CD14-positive monocyte (primary cell): ENCODE measurements around the gene UBAP1L. TPM values are rescaled to one million over a fixed set of nuclear protein-coding genes. Genes with fewer than 3 reads are reported as not detected.
A peak's percentile ranks its signal among the peaks of the same experiment; 100 is the strongest.
"Not testable (repeated sequence)": the region's sequence is repeated elsewhere in the genome, so short reads cannot be mapped to it uniquely, and the experiment has no call there.

Experiments
- DNase-seq, 3 donors: peaks; one replicate each; pipeline ENCODE4 v3.0.0-alpha.2; 2011 to 2022
- H2AFZ ChIP-seq: 2 replicates; pipeline ENCODE4 v1.6.0; 2012; ENCODE audit warnings: mild to moderate bottlenecking, low read depth, low read length, inconsistent platforms; ENCODE audit not compliant: insufficient read depth, poor library complexity, severe bottlenecking
- H3K27ac ChIP-seq, 2 donors: 1 replicate in 1 of 2; 2 replicates in 1 of 2; pipeline ENCODE4 v1.5.1; 2012 to 2013; ENCODE audit warnings: low read length in 2 of 2, control low read depth in 1 of 2, inconsistent platforms in 1 of 2, low read depth in 1 of 2, mild to moderate bottlenecking in 1 of 2
- H3K27me3 ChIP-seq, 2 donors: one replicate each; pipeline versions ENCODE4 v1.6.0 to v1.6.1; 2011 to 2013; ENCODE audit warnings: low read length in 2 of 2; ENCODE audit not compliant: control insufficient read depth in 2 of 2, insufficient read depth in 2 of 2
- H3K36me3 ChIP-seq, 2 donors: replicated peaks in 1 of 2; 1 replicate in 1 of 2; 2 replicates in 1 of 2; pipeline versions ENCODE4 v1.5.1 to v1.6.1; 2012 to 2013; ENCODE audit warnings: low read length in 2 of 2, control low read depth in 1 of 2, inconsistent platforms in 1 of 2, mild to moderate bottlenecking in 1 of 2; ENCODE audit not compliant: insufficient read depth in 2 of 2, control insufficient read depth in 1 of 2
- H3K4me1 ChIP-seq, 2 donors: 1 replicate in 1 of 2; 2 replicates in 1 of 2; pipeline versions ENCODE4 v1.5.1 to v1.6.1; 2012 to 2013; ENCODE audit warnings: low read length in 2 of 2, control low read depth in 1 of 2, inconsistent platforms in 1 of 2, mild to moderate bottlenecking in 1 of 2, moderate library complexity in 1 of 2; ENCODE audit not compliant: insufficient read depth in 2 of 2, control insufficient read depth in 1 of 2
- H3K4me2 ChIP-seq: replicated peaks from 2 replicates; pipeline ENCODE3; 2012; ENCODE audit warnings: low read length, moderate library complexity, mild to moderate bottlenecking; ENCODE audit not compliant: poor library complexity, severe bottlenecking; ENCODE audit errors: extremely low read depth
- H3K4me3 ChIP-seq, 3 experiments: fragments of 200-600 bp in 1 of 3; sonication (generic) in 1 of 3; replicated peaks in 1 of 3; 1 replicate in 2 of 3; 2 replicates in 1 of 3; pipeline ENCODE4 v1.5.1; 2011 to 2013; ENCODE audit warnings: low read length in 3 of 3, mild to moderate bottlenecking in 3 of 3, control low read depth in 2 of 3, low read depth in 2 of 3, inconsistent platforms in 1 of 3, moderate library complexity in 1 of 3
- H3K79me2 ChIP-seq: 2 replicates; pipeline ENCODE4 v1.6.0; 2012; ENCODE audit warnings: mild to moderate bottlenecking, control low read depth, inconsistent platforms, low read length, moderate library complexity; ENCODE audit not compliant: insufficient read depth
- H3K9ac ChIP-seq: 2 replicates; pipeline ENCODE4 v1.6.0; 2017; ENCODE audit warnings: low read length, mild to moderate bottlenecking; ENCODE audit not compliant: insufficient read depth, poor library complexity, severe bottlenecking
- H3K9me3 ChIP-seq, 2 donors: replicated peaks in 1 of 2; 1 replicate in 1 of 2; 2 replicates in 1 of 2; pipeline versions ENCODE4 v1.5.1 to v1.6.1; 2012 to 2013; ENCODE audit warnings: low read length in 2 of 2, control low read depth in 1 of 2; ENCODE audit not compliant: control insufficient read depth in 1 of 2, insufficient read depth in 1 of 2
- H4K20me1 ChIP-seq: 2 replicates; pipeline ENCODE4 v1.6.0; 2012; ENCODE audit warnings: mild to moderate bottlenecking, low read length, control low read depth, moderate library complexity; ENCODE audit not compliant: insufficient read depth
- H3K27ac Mint-ChIP-seq, 7 donors: one replicate each; pipeline ENCODE4 v1.8.0; 2020; ENCODE audit warnings: mild to moderate bottlenecking in 7 of 7, mixed read lengths in 7 of 7, moderate library complexity in 6 of 7, inconsistent platforms in 2 of 7
- H3K27me3 Mint-ChIP-seq, 3 donors: one replicate each; pipeline ENCODE4 v1.8.0; 2021 to 2022; ENCODE audit warnings: low read depth in 3 of 3, mild to moderate bottlenecking in 3 of 3, mixed read lengths in 3 of 3, moderate library complexity in 3 of 3, inconsistent platforms in 1 of 3
- H3K36me3 Mint-ChIP-seq, 2 donors: one replicate each; pipeline ENCODE4 v1.8.0; 2020; ENCODE audit warnings: mixed read lengths in 2 of 2, inconsistent platforms in 1 of 2, mild to moderate bottlenecking in 1 of 2
- H3K4me1 Mint-ChIP-seq: one replicate; pipeline ENCODE4 v1.8.0; 2020; ENCODE audit warnings: mild to moderate bottlenecking, mixed read lengths
- H3K4me3 Mint-ChIP-seq, 2 donors: one replicate each; pipeline ENCODE4 v1.8.0; 2020; ENCODE audit warnings: mild to moderate bottlenecking in 2 of 2, mixed read lengths in 2 of 2, moderate library complexity in 1 of 2
- H3K9me3 Mint-ChIP-seq, 7 donors: one replicate each; pipeline ENCODE4 v1.8.0; 2020 to 2022; ENCODE audit warnings: mixed read lengths in 7 of 7, mild to moderate bottlenecking in 6 of 7, moderate library complexity in 6 of 7, inconsistent platforms in 2 of 7
- WGBS: methylation state at CpG from one replicate; pipeline ENCODE4 v1.1.5; 2013; ENCODE audit warnings: missing lambda C conversion rate; ENCODE audit not compliant: insufficient coverage; 5-methylcytosine and 5-hydroxymethylcytosine counted together
- intact Hi-C, 2 donors: fragments of 100-400 bp; cut with micrococcal nuclease; formaldehyde crosslinking; loops; one replicate each; pipeline versions ENCODE4 v1.15.0 to v1.15.1; 2023
- polyA plus RNA-seq, 3 donors: library from polyadenylated mRNA; depleted of rRNA in 1 of 3; unstranded in 2 of 3; stranded (reverse) in 1 of 3; fragments of 300-500 nt in 2 of 3; fragments of >200 nt in 1 of 3; fragmentation: Illumina TruSeq in 2 of 3; gene quantifications; 1 replicate in 2 of 3; 2 replicates in 1 of 3; pipeline ENCODE4 v1.2.3, GENCODE V29; 2012 to 2021
- TF ChIP-seq, protein P1 (sequence below): fragments of 200-600 bp; IDR thresholded peaks from one replicate; pipeline ENCODE4 v1.8.0; 2022; ENCODE audit warnings: antibody characterized with exemption, mild to moderate bottlenecking

UBAP1L gene
- polyA plus RNA-seq, 3 donors = 4.8 TPM; not detected in 2

- WGBS = 67% methylated on average over 85 of the region's 85 CpGs
- intact Hi-C loops = no loop called here
- H3K27ac Mint-ChIP-seq = no peak overlapping the region
- DNase-seq = no peak
- no peaks in the 10 kb centered on the region for H3K36me3 ChIP-seq
- no peaks in the 10 kb centered on the region for H4K20me1 ChIP-seq
- H3K4me1 Mint-ChIP-seq = peaks cover 7% of the 10 kb centered on the region
- peak overlapping the region in 1 of 3 experiments; percentile 44 for H3K4me3 ChIP-seq
- H3K9me3 ChIP-seq = peaks cover 0 to 7% of the 10 kb centered on the region in 2 donors
- H3K4me3 Mint-ChIP-seq = peak overlapping the region; percentile 51 to 83
- no peaks in the 10 kb centered on the region for H3K79me2 ChIP-seq
- H3K27ac ChIP-seq = no peak overlapping the region
- peak overlapping the region; percentile 57 for H3K4me2 ChIP-seq
- H3K36me3 Mint-ChIP-seq = peaks cover 0 to 3% of the 10 kb centered on the region in 2 donors
- peaks cover 2 to 7% (median 5%) of the 10 kb centered on the region in 7 donors for H3K9me3 Mint-ChIP-seq
- H2AFZ ChIP-seq = peak overlapping the region; percentile 81
- H3K27me3 Mint-ChIP-seq = peaks cover 32 to 53% (median 33%) of the 10 kb centered on the region in 3 donors
- TF ChIP-seq, protein P1, sequence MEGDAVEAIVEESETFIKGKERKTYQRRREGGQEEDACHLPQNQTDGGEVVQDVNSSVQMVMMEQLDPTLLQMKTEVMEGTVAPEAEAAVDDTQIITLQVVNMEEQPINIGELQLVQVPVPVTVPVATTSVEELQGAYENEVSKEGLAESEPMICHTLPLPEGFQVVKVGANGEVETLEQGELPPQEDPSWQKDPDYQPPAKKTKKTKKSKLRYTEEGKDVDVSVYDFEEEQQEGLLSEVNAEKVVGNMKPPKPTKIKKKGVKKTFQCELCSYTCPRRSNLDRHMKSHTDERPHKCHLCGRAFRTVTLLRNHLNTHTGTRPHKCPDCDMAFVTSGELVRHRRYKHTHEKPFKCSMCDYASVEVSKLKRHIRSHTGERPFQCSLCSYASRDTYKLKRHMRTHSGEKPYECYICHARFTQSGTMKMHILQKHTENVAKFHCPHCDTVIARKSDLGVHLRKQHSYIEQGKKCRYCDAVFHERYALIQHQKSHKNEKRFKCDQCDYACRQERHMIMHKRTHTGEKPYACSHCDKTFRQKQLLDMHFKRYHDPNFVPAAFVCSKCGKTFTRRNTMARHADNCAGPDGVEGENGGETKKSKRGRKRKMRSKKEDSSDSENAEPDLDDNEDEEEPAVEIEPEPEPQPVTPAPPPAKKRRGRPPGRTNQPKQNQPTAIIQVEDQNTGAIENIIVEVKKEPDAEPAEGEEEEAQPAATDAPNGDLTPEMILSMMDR = no peak
- peak overlapping the region; percentile 53 for H3K9ac ChIP-seq
- peaks cover 4 to 6% of the 10 kb centered on the region in 2 donors for H3K4me1 ChIP-seq
- peaks cover 5 to 28% of the 10 kb centered on the region in 2 donors for H3K27me3 ChIP-seq
Observed at GRCh38 chr15:65077291-65077980, 37.6 kb downstream of the UBAP1L start.

DNA sequence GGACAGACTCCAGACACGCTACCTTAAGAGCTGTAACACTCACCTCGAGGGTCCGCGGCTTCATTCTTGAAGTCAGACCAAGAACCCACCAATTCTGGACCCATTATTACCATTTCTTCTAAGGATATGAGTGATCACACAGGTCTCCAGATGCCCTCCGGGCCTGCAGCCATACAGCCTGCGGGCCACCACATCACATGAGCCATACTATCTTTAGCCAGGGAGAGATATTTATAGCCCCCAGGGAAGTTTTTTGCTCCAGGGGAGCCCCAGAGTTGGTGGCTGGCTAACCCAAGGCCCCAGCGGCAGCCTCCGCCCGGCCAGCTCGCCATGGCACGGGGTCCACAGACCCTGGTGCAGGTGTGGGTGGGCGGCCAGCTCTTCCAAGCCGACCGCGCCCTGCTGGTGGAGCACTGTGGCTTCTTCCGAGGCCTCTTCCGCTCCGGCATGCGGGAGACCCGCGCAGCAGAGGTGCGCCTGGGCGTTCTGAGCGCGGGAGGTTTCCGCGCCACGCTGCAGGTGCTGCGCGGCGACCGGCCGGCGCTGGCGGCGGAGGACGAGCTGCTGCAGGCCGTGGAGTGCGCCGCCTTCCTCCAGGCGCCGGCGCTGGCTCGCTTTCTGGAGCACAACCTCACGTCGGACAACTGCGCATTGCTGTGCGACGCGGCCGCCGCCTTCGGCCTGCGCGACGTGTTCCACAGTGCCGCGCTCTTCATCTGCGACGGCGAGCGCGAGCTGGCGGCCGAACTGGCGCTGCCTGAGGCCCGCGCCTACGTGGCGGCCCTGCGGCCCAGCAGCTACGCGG is 38.3 kb downstream of the UBAP1L start, which contains the start of gene KBTBD13:
TSS of gene KBTBD13 (plus strand) at position 261 of the 805 bp plus-strand sequence. CDS start at position 331, 70 bp downstream.
- 83% methylated on average over 73 of the region's 73 CpGs for WGBS
- Histone ChIP-seq H4K20me1 (no peaks in the 10 kb centered on the region), H3K36me3 (no peaks in the 10 kb centered on the region), H3K27ac (no peak within 1 kb of the TSS), H3K9ac (no peak within 1 kb of the TSS), H3K27me3 (peaks cover 5 to 26% of the 10 kb centered on the region in 2 donors), H3K4me2 (peak within 1 kb of the TSS; percentile 57), H2AFZ (peak within 1 kb of the TSS; percentile 81), H3K9me3 (peaks cover 0 to 7% of the 10 kb centered on the region in 2 donors), H3K4me3 (no peak within 1 kb of the TSS), H3K79me2 (no peaks in the 10 kb centered on the region), H3K4me1 (peaks cover 4 to 6% of the 10 kb centered on the region in 2 donors)
- Mint-ChIP-seq H3K4me1 (peaks cover 4% of the 10 kb centered on the region), H3K9me3 (peaks cover 2 to 7% (median 5%) of the 10 kb centered on the region in 7 donors), H3K27ac (no peak within 1 kb of the TSS), H3K27me3 (peaks cover 26 to 46% (median 32%) of the 10 kb centered on the region in 3 donors), H3K4me3 (peak within 1 kb of the TSS in 1 of 2 donors; percentile 83), H3K36me3 (peaks cover 0 to 3% of the 10 kb centered on the region in 2 donors)
- intact Hi-C loops = no loop called here
- TF ChIP-seq, protein P1 = no peak
- DNase-seq = no peak

DNA sequence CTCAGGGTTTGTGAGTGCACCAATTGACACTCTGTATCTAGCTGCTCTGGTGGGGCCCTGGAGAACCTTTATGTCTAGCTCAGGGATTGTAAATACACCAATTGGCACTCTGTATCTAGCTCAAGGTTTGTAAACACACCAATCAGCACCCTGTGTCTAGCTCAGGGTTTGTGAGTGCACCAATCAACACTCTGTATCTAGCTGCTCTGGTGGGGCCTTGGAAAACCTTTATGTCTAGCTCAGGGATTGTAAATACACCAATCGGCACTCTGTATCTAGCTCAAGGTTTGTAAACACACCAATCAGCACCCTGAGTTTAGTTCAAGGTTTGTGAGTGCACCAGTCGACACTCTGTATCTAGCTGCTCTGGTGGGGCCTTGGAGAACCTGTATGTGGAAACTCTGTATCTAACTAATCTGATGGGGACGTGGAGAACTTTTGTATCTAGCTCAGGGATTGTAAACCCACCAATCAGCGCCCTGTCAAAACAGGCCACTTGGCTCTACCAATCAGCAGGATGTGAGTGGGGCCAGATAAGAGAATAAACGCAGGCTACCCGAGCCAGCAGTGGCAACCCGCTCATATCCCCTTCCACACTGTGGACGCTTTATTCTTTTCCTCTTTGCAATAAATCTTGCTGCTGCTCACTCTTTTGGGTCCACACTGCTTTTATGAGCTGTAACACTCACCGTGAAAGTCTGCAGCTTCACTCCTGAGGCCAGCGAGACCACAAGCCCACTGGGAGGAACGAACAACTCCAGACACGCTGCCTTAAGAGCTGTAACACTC is 39.2 kb downstream of the UBAP1L start:
- H3K36me3 Mint-ChIP-seq, H3K27ac ChIP-seq, H2AFZ ChIP-seq, H3K4me1 ChIP-seq, H3K27ac Mint-ChIP-seq, H3K4me1 Mint-ChIP-seq, DNase-seq, H3K9ac ChIP-seq, H3K9me3 Mint-ChIP-seq, H3K9me3 ChIP-seq, H3K36me3 ChIP-seq, H3K79me2 ChIP-seq, H3K4me3 ChIP-seq, intact Hi-C loops, H3K4me2 ChIP-seq, H4K20me1 ChIP-seq: not testable (repeated sequence)
- Mint-ChIP-seq H3K27me3 (peaks cover 25 to 44% (median 31%) of the 10 kb centered on the region in 3 donors), H3K4me3 (peak overlapping the region in 1 of 2 donors; percentile 77)
- 9% methylated on average over 6 of the region's 12 CpGs for WGBS
- H3K27me3 ChIP-seq = peaks cover 5 to 26% of the 10 kb centered on the region in 2 donors
